Mesenchymal stem cell (in vitro differentiated cells and primary cell): ENCODE data around the gene MRNIP.

Source experiments
- DNase-seq: peaks from one replicate; pipeline ENCODE4 v3.0.0-alpha.2; 2013
- H2AFZ ChIP-seq: one replicate; pipeline ENCODE4 v1.6.1; 2013; ENCODE audit warnings: low read depth, mild to moderate bottlenecking, control low read depth, inconsistent platforms, low read length, moderate library complexity
- H2AK5ac ChIP-seq: 2 replicates; pipeline ENCODE4 v1.6.1; 2013; ENCODE audit warnings: low read length, moderate library complexity, mild to moderate bottlenecking, inconsistent platforms; ENCODE audit not compliant: severe bottlenecking
- H2BK120ac ChIP-seq: one replicate; pipeline ENCODE4 v1.6.1; 2013; ENCODE audit warnings: low read depth, mild to moderate bottlenecking, inconsistent platforms, low read length, moderate library complexity
- H2BK12ac ChIP-seq, 2 experiments: one replicate each; pipeline ENCODE4 v1.6.1; 2013; ENCODE audit warnings: inconsistent platforms in 2 of 2, low read length in 2 of 2, mild to moderate bottlenecking in 2 of 2, moderate library complexity in 2 of 2, control low read depth in 1 of 2
- H2BK15ac ChIP-seq: one replicate; pipeline ENCODE4 v1.6.1; 2013; ENCODE audit warnings: mild to moderate bottlenecking, low read depth, inconsistent platforms; ENCODE audit not compliant: poor library complexity, severe bottlenecking
- H2BK5ac ChIP-seq: 2 replicates; pipeline ENCODE4 v1.6.1; 2013; ENCODE audit warnings: low read depth, mild to moderate bottlenecking, low read length, control low read depth, inconsistent platforms; ENCODE audit not compliant: poor library complexity, severe bottlenecking
- H3K14ac ChIP-seq, 2 experiments: one replicate each; pipeline ENCODE4 v1.6.1; 2013; ENCODE audit warnings: inconsistent platforms in 2 of 2, low read length in 2 of 2, control low read depth in 1 of 2, mild to moderate bottlenecking in 1 of 2, moderate library complexity in 1 of 2
- H3K18ac ChIP-seq, 2 experiments: one replicate each; pipeline ENCODE4 v1.6.1; 2013; ENCODE audit warnings: inconsistent platforms in 2 of 2, low read length in 2 of 2, control low read depth in 1 of 2, low read depth in 1 of 2, mild to moderate bottlenecking in 1 of 2
- H3K23ac ChIP-seq, 2 experiments: one replicate each; pipeline ENCODE4 v1.6.1; 2013; ENCODE audit warnings: inconsistent platforms in 2 of 2, low read length in 2 of 2, mild to moderate bottlenecking in 2 of 2, moderate library complexity in 2 of 2, control low read depth in 1 of 2
- H3K27ac ChIP-seq: 2 replicates; pipeline ENCODE4 v1.5.1; 2013; ENCODE audit warnings: mild to moderate bottlenecking, moderate library complexity, low read length, control low read depth, inconsistent platforms; ENCODE audit not compliant: poor library complexity, severe bottlenecking
- H3K27me3 ChIP-seq, 2 experiments: 2 replicates each; pipeline versions ENCODE4 v1.6.1 to v1.7.0; 2013; ENCODE audit warnings: low read length in 2 of 2, mild to moderate bottlenecking in 2 of 2, moderate library complexity in 2 of 2, control low read depth in 1 of 2, inconsistent platforms in 1 of 2; ENCODE audit not compliant: control insufficient read depth in 1 of 2, insufficient read depth in 1 of 2
- H3K36me3 ChIP-seq, 2 experiments: 2 replicates each; pipeline versions ENCODE4 v1.6.1 to v1.7.0; 2013; ENCODE audit warnings: low read length in 2 of 2, control low read depth in 1 of 2, inconsistent platforms in 1 of 2, low read depth in 1 of 2, mild to moderate bottlenecking in 1 of 2; ENCODE audit not compliant: insufficient read depth in 2 of 2, control insufficient read depth in 1 of 2
- H3K4ac ChIP-seq, 2 experiments: one replicate each; pipeline ENCODE4 v1.6.1; 2013; ENCODE audit warnings: inconsistent platforms in 2 of 2, low read length in 2 of 2, mild to moderate bottlenecking in 2 of 2, moderate library complexity in 2 of 2, control low read depth in 1 of 2, low read depth in 1 of 2
- H3K4me1 ChIP-seq: 2 replicates; pipeline ENCODE4 v1.6.1; 2013; ENCODE audit warnings: low read depth, low read length, control low read depth; ENCODE audit not compliant: control insufficient read depth, insufficient read depth
- H3K4me2 ChIP-seq: 2 replicates; pipeline ENCODE4 v1.6.1; 2013; ENCODE audit warnings: low read length, mild to moderate bottlenecking, inconsistent platforms; ENCODE audit not compliant: poor library complexity, severe bottlenecking
- H3K4me3 ChIP-seq, 2 experiments: 2 replicates each; pipeline versions ENCODE4 v1.5.1 to v1.7.0; 2013; ENCODE audit warnings: low read length in 2 of 2, mild to moderate bottlenecking in 2 of 2, control low read depth in 1 of 2, low read depth in 1 of 2; ENCODE audit not compliant: insufficient read depth in 1 of 2
- H3K79me1 ChIP-seq: replicated peaks from 2 replicates; pipeline ENCODE4 v1.6.1; 2013; ENCODE audit warnings: mild to moderate bottlenecking, control low read depth, low read length, inconsistent platforms; ENCODE audit not compliant: poor library complexity, severe bottlenecking
- H3K9ac ChIP-seq: 2 replicates; pipeline ENCODE4 v1.7.0; 2013; ENCODE audit warnings: mild to moderate bottlenecking, low read length, moderate library complexity
- H3K9me3 ChIP-seq: 2 replicates; pipeline ENCODE4 v1.7.0; 2013; ENCODE audit warnings: mild to moderate bottlenecking, low read length; ENCODE audit not compliant: control insufficient read depth
- H4K8ac ChIP-seq: one replicate; pipeline ENCODE4 v1.6.1; 2013; ENCODE audit warnings: inconsistent platforms, mild to moderate bottlenecking, low read length, moderate library complexity
- H4K91ac ChIP-seq: one replicate; pipeline ENCODE4 v1.6.1; 2013; ENCODE audit warnings: mild to moderate bottlenecking, low read length, inconsistent platforms
- WGBS: methylation state at CpG from one replicate; pipeline ENCODE4 v1.1.7; 2013; ENCODE audit warnings: mixed read lengths; 5-methylcytosine and 5-hydroxymethylcytosine counted together

MRNIP gene

DNA sequence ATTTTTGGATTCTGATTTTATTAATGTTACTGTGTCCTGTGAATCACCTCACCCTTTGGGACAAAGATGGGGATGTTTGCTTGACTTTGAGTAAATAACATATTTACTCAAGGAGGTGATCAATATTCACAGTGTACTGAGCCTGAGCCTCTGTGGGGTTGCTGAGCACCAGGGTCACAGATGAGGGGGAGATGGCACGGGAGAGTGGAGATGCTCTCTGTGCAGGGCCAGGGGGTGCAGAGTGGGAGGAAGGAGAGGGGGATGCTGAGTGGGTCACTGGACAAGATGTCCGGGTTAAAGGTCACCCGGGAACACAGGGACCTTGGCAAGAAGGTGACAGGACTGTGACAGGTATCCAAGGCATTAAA lies 33.9 kb downstream of the MRNIP start:
- H3K9me3 ChIP-seq: no peaks in the 10 kb centered on the region
- no peak overlapping the region for H4K8ac ChIP-seq
- no peak overlapping the region for H4K91ac ChIP-seq
- H3K23ac ChIP-seq: no peak overlapping the region
- H3K36me3 ChIP-seq: peaks cover 60 to 79% of the 10 kb centered on the region in 2 experiments
- H3K79me1 ChIP-seq: peaks cover 15% of the 10 kb centered on the region
- no peak overlapping the region for H2AK5ac ChIP-seq
- H3K27me3 ChIP-seq: no peaks in the 10 kb centered on the region
- 76% methylated on average over 1 of the region's 3 CpGs for WGBS
- no peak overlapping the region for H2BK15ac ChIP-seq
- no peak for DNase-seq
- no peak overlapping the region for H3K4ac ChIP-seq
- no peak overlapping the region for H2BK120ac ChIP-seq
- peak overlapping the region; percentile 96 for H3K9ac ChIP-seq
- H3K4me2 ChIP-seq: no peak overlapping the region
- H2BK5ac ChIP-seq: no peak overlapping the region
- no peak overlapping the region for H2BK12ac ChIP-seq
- peak overlapping the region in 1 of 2 experiments; percentile 95 for H3K4me3 ChIP-seq
- H3K18ac ChIP-seq: no peak overlapping the region
- H2AFZ ChIP-seq: no peak overlapping the region
- H3K27ac ChIP-seq: no peak overlapping the region
- peaks cover 47% of the 10 kb centered on the region for H3K4me1 ChIP-seq
- H3K14ac ChIP-seq: no peak overlapping the region

DNA sequence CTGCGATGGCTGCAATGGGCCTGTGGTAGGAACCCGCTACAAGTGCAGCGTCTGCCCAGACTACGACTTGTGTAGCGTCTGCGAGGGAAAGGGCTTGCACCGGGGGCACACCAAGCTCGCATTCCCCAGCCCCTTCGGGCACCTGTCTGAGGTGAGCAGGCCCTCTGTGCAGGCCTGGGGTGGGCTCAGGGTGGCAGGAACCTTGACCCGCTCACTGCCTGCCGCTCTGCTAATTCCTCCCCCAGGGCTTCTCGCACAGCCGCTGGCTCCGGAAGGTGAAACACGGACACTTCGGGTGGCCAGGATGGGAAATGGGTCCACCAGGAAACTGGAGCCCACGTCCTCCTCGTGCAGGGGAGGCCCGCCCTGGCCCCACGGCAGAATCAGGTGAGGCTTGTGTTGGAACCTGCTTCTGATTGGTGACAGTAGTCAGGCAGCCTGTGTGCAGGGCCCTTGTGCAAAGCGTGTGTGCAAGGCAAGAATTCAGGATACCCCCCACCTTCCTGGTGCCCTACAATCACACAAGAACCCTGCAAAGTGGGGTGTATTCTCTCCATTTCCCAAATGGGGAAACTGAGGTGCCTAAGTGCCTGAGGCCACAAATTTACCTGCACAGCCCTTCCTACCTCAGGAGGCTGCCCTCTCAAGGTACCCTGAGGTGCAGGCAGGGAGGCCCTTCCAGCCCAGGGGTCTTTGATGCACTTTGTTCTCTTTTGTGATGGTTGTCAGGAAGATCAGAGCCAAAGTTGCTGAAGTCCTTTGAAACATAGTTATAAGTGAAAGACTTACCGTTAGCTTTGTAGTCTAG lies 34.5 kb downstream of the MRNIP start:
- H4K91ac ChIP-seq: no peak overlapping the region
- peaks cover 57 to 73% of the 10 kb centered on the region in 2 experiments for H3K36me3 ChIP-seq
- H3K23ac ChIP-seq: no peak overlapping the region
- no peak overlapping the region for H3K27ac ChIP-seq
- peaks cover 52% of the 10 kb centered on the region for H3K4me1 ChIP-seq
- peak overlapping the region; percentile 96 for H3K9ac ChIP-seq
- no peak overlapping the region for H3K4me2 ChIP-seq
- DNase-seq: no peak
- H2AFZ ChIP-seq: no peak overlapping the region
- no peak overlapping the region for H3K4ac ChIP-seq
- H2BK5ac ChIP-seq: no peak overlapping the region
- no peak overlapping the region for H2AK5ac ChIP-seq
- H2BK120ac ChIP-seq: no peak overlapping the region
- H3K79me1 ChIP-seq: peaks cover 14% of the 10 kb centered on the region
- peak overlapping the region in 1 of 2 experiments; percentile 29 for H3K14ac ChIP-seq
- peak overlapping the region; percentile 24 for H4K8ac ChIP-seq
- no peaks in the 10 kb centered on the region for H3K9me3 ChIP-seq
- no peaks in the 10 kb centered on the region for H3K27me3 ChIP-seq
- H2BK15ac ChIP-seq: no peak overlapping the region
- 95% methylated on average over 22 of the region's 22 CpGs for WGBS
- H3K18ac ChIP-seq: no peak overlapping the region
- H3K4me3 ChIP-seq: peak overlapping the region in 1 of 2 experiments; percentile 95
- H2BK12ac ChIP-seq: no peak overlapping the region

DNA sequence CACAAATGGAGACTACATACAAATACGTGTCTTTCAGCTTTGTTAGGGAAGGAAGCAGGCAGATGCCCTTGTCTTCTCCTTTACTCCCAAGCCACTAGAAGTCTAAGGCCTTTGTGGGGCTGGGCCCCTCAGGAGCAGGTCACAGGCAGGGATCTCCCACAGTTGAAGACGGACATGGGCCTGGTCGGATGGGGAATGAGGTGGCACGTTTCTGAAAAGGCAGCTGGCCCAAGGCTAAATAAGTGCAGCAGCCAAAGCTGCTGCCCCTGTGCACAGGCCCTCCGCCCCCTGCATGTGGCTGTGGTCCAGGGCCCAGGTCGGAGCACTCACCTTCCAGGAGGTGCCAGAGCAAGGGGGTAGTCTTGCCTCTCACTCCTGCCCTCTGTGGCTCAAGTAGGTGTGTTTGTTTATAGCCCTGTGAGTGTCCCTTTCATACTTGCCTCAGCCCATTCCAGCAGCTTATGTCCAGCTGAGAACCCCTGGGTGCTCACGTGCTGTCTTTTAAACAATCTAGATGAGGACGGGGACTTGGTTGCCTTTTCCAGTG lies 36.1 kb downstream of the MRNIP start:
- no peak overlapping the region for H2BK15ac ChIP-seq
- H3K27ac ChIP-seq: no peak overlapping the region
- H3K4me3 ChIP-seq: peak overlapping the region; percentile 41 to 95
- H3K4me2 ChIP-seq: peak overlapping the region; percentile 84
- H3K14ac ChIP-seq: peak overlapping the region in 1 of 2 experiments; percentile 96
- peak overlapping the region; percentile 96 for H3K9ac ChIP-seq
- no peak overlapping the region for H2AFZ ChIP-seq
- H3K36me3 ChIP-seq: peaks cover 49 to 57% of the 10 kb centered on the region in 2 experiments
- no peak overlapping the region for H2BK5ac ChIP-seq
- no peak overlapping the region for H2BK120ac ChIP-seq
- H4K8ac ChIP-seq: no peak overlapping the region
- H3K23ac ChIP-seq: peak overlapping the region in 1 of 2 experiments; percentile 51
- H3K18ac ChIP-seq: peak overlapping the region in 1 of 2 experiments; percentile 21
- peaks cover 13% of the 10 kb centered on the region for H3K79me1 ChIP-seq
- H3K4ac ChIP-seq: no peak overlapping the region
- peaks cover 58% of the 10 kb centered on the region for H3K4me1 ChIP-seq
- peak; percentile 24 for DNase-seq
- no peak overlapping the region for H2BK12ac ChIP-seq
- H4K91ac ChIP-seq: no peak overlapping the region
- 80% methylated on average over 8 of the region's 8 CpGs for WGBS
- no peaks in the 10 kb centered on the region for H3K27me3 ChIP-seq
- H3K9me3 ChIP-seq: no peaks in the 10 kb centered on the region
- H2AK5ac ChIP-seq: no peak overlapping the region

DNA sequence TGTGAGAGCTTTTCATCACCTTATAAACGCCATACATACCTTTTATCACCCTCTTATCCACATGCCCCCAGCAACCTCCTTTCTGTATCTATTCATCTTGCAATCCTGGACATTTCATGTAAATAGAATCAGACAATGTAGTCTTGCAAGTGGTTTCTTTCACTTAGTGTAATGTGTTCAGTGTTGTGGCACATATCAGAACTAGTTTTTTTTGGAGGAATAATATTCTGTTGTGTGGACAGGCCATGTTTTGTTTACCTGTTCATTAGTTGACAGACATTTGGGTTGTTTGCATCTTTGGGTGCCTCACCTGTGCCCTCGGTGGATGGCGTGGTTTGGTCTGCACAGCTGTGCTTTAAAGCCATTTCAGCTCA lies 36.6 kb downstream of the MRNIP start:
- no peaks in the 10 kb centered on the region for H3K9me3 ChIP-seq
- peak overlapping the region; percentile 96 for H3K9ac ChIP-seq
- peaks cover 17% of the 10 kb centered on the region for H3K79me1 ChIP-seq
- H4K91ac ChIP-seq: no peak overlapping the region
- H3K4me1 ChIP-seq: peaks cover 62% of the 10 kb centered on the region
- H3K18ac ChIP-seq: no peak overlapping the region
- no peak overlapping the region for H2BK5ac ChIP-seq
- no peak overlapping the region for H3K23ac ChIP-seq
- H2BK12ac ChIP-seq: no peak overlapping the region
- H3K4me2 ChIP-seq: peak overlapping the region; percentile 84
- peaks cover 45 to 52% of the 10 kb centered on the region in 2 experiments for H3K36me3 ChIP-seq
- no peak overlapping the region for H2BK120ac ChIP-seq
- no peaks in the 10 kb centered on the region for H3K27me3 ChIP-seq
- no peak for DNase-seq
- no peak overlapping the region for H3K4ac ChIP-seq
- no peak overlapping the region for H4K8ac ChIP-seq
- H3K4me3 ChIP-seq: peak overlapping the region; percentile 94 to 95
- no peak overlapping the region for H2BK15ac ChIP-seq
- no peak overlapping the region for H2AFZ ChIP-seq
- no peak overlapping the region for H3K27ac ChIP-seq
- H3K14ac ChIP-seq: no peak overlapping the region
- WGBS: 67% methylated on average over 3 of the region's 3 CpGs
- H2AK5ac ChIP-seq: no peak overlapping the region
